Measurements from ENCODE around the gene COL8A2.
"Not testable (repeated sequence)": the region's sequence is repeated elsewhere in the genome, so short reads cannot be mapped to it uniquely, and the experiment has no call there.

- TF ChIP-seq SP1 (IDR thresholded peaks at IDR 0.05); PKNOX1 (IDR thresholded peaks at IDR 0.05); FOXA1 (IDR thresholded peaks at IDR 0.05); SUZ12 (IDR thresholded peaks at IDR 0.05); FOXM1 (IDR thresholded peaks at IDR 0.05; ENCODE audit: borderline replicate concordance); ARNT (IDR thresholded peaks at IDR 0.05); FOXK2 (IDR thresholded peaks at IDR 0.05): not testable (repeated sequence)
These were observed 33.8 kb upstream of the COL8A2 start for GRCh38 chr1:36158827-36159252.
